ENCODE measurements around the gene TBCK.
A peak's percentile ranks its signal among the peaks of the same experiment; 100 is the strongest.

TBCK gene

DNA sequence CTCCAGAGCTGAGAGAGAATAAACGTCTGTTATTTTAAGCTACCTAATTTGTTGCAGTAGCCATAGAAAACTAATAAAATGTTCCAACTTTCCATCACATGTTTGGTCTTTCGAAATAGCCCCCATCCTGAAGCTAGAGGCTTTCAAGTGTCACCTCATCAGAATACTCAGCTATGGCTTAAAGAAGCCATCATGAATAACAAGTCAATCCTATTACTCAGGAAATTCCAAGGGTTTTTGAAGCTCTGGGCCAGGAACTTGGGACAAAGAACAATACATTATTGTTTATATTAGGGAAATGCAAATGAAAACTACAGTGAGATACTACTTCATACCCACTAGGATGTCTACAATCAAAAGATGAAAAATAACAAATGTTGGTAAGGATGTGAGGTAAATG lies 42.2 kb downstream of the TBCK start:
- TF ChIP-seq, protein P1, sequence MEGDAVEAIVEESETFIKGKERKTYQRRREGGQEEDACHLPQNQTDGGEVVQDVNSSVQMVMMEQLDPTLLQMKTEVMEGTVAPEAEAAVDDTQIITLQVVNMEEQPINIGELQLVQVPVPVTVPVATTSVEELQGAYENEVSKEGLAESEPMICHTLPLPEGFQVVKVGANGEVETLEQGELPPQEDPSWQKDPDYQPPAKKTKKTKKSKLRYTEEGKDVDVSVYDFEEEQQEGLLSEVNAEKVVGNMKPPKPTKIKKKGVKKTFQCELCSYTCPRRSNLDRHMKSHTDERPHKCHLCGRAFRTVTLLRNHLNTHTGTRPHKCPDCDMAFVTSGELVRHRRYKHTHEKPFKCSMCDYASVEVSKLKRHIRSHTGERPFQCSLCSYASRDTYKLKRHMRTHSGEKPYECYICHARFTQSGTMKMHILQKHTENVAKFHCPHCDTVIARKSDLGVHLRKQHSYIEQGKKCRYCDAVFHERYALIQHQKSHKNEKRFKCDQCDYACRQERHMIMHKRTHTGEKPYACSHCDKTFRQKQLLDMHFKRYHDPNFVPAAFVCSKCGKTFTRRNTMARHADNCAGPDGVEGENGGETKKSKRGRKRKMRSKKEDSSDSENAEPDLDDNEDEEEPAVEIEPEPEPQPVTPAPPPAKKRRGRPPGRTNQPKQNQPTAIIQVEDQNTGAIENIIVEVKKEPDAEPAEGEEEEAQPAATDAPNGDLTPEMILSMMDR (IDR thresholded peaks at IDR 0.05; ENCODE audit: low read depth, low read length): no peak
- no peak overlapping the region for H3K4me3 ChIP-seq (replicated peaks in 1 of 2; ENCODE audit: low read depth in 2 of 2, low read length in 2 of 2)
- peak; percentile 65 to 66 for DNase-seq (ENCODE audit: low read depth in 2 of 2)

DNA sequence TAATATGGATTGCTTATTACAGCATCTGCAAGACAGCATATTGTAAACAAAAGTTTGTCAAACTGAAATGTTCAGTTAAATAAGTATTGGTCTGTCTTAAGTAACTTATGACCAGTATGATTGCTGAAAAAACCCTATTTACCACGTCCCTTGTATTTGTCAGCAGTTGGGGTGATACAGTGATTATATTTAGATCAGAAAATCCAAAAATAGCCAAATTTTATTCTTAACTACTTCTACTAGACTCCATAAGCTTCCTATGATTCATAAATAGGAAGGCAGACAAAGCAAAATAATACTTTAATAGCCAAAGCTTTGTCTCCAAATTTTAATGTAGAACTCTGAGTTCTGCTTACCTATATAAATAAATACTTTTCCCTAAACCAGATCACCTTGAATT lies 45.3 kb downstream of the TBCK start:
- TF ChIP-seq, protein P1 (IDR thresholded peaks at IDR 0.05; ENCODE audit: low read depth, low read length): no peak
- no peak overlapping the region for H3K4me3 ChIP-seq (replicated peaks in 1 of 2; ENCODE audit: low read depth in 2 of 2, low read length in 2 of 2)
- peak in 1 of 2 donors; percentile 16 for DNase-seq (ENCODE audit: low read depth in 2 of 2)

DNA sequence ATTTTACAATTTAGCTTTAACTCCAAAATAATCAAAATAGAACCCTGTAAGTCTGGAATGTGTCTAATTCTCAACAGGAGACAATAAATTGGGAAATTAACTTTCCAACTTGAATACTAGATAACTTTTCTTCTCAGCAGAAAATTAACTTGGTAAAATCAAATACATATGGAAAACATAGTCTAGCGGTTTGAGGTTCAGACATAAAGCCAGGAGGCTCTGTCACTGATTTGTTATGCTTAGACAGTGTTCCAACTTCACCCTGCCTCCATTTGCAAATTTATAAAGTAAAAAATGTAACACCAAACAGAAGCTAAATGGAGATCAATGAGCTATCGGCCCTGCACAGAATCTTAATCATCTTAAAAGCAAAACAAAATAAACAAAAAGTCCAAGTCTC lies 46.3 kb downstream of the TBCK start:
- no peak for DNase-seq (ENCODE audit: low read depth in 2 of 2)
- H3K4me3 ChIP-seq (replicated peaks in 1 of 2; ENCODE audit: low read depth in 2 of 2, low read length in 2 of 2): no peak overlapping the region
- TF ChIP-seq, protein P1 (IDR thresholded peaks at IDR 0.05; ENCODE audit: low read depth, low read length): no peak

DNA sequence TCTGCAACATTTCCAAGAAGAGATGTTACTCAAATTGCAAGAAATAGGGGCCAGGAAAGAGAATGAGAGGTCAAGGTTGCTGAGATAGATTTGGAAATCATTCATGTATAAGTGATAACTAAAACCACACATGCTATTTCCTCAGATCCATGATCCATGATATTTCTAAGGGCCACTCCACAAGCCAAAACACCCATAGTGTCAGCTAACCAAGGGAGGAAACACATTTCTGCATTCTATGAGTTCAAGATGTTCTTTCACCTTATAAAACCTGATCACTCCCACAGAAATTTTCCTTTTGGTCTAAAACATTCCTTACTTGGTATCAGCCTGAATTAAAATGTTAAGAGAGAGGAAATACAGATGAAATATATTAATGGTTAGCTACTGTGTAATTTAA lies 47.2 kb downstream of the TBCK start:
- H3K4me3 ChIP-seq (replicated peaks in 1 of 2; ENCODE audit: low read depth in 2 of 2, low read length in 2 of 2): no peak overlapping the region
- peak in 1 of 2 donors; percentile 12 for DNase-seq (ENCODE audit: low read depth in 2 of 2)
- TF ChIP-seq, protein P1 (IDR thresholded peaks at IDR 0.05; ENCODE audit: low read depth, low read length): no peak

DNA sequence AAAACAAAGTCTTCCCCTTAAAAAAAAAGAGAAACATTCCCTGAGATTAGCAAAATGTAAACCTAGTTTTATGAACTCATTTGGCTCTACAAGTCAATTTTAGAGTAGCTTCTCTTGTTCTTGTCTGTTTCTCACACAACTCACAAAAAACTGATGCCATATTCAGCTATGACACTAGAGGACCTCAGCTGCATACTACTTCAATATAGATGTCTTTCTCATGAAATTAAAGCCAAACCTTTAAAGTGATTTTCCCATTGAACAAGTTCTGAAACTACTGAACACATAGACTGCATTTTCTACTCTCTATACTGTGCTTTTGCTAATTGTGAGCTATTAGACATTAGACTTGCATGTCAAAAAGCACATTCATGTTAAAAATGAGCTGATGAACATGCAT lies 49.8 kb downstream of the TBCK start:
- TF ChIP-seq, protein P1 (IDR thresholded peaks at IDR 0.05; ENCODE audit: low read depth, low read length): peak; percentile 59
- peak; percentile 75 to 80 for DNase-seq (ENCODE audit: low read depth in 2 of 2)
- no peak overlapping the region for H3K4me3 ChIP-seq (replicated peaks in 1 of 2; ENCODE audit: low read depth in 2 of 2, low read length in 2 of 2)

DNA sequence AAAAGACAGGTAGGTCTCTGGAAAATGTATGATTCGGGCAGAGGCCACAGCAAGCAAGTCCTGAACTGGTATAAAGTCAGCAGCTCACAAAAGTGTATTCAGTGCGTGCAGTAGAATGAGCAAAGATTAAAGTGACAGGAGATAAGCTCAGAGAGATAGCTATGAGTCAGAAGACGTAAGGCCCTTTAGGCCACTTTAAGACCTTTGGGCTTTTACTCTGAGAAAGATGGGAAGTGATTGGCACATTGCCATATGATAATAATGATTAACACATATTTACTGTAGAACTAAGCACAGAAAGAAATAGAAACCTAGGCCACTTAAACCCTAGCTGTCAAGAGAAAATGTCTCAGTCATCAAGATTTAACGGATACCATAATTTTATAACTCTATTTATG lies 51.7 kb downstream of the TBCK start:
- H3K4me3 ChIP-seq (replicated peaks in 1 of 2; ENCODE audit: low read depth in 2 of 2, low read length in 2 of 2): no peak overlapping the region
- peak in 1 of 2 donors; percentile 3 for DNase-seq (ENCODE audit: low read depth in 2 of 2)
- TF ChIP-seq, protein P1 (IDR thresholded peaks at IDR 0.05; ENCODE audit: low read depth, low read length): no peak

DNA sequence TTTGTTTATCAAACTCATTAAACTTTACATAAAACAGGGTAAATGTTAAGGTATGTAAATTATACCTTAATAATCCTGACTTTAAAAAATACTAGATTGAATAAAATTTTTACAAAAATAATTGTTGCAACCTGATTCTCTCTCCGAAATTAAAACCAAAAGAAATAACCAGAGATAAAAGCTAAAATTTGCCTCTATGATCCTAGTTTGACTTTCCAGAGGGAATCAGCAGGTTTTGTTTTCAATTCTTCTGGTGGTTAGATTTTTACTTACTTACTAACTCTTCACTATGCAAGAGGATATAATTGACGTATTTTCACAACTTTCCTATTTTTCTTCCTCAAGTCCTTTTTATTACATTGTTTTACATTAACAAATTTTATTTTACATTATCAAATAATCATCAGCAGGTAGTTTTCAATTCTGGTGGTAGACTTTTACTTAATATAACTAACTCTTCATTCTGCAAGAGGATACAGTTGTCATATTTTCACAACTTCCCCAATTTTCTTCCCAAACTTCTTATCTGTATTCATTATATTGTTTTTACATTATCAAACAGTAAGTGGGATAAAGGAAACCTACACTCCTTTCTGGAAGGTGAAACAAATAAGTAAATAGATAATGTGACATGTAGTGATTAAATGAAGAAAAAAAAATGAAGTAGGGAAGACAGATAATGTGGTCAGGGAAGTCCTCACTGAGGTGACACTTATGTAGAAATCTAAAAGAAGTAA lies 52.2 kb downstream of the TBCK start:
- no peak for DNase-seq (ENCODE audit: low read depth in 2 of 2)
- TF ChIP-seq, protein P1 (IDR thresholded peaks at IDR 0.05; ENCODE audit: low read depth, low read length): no peak
- no peak overlapping the region for H3K4me3 ChIP-seq (replicated peaks in 1 of 2; ENCODE audit: low read depth in 2 of 2, low read length in 2 of 2)
